DND-41 (cell line): ENCODE data around the gene PCF11.
A peak's percentile ranks its signal among the peaks of the same experiment; 100 is the strongest.

Source experiments
- EZH2 ChIP-seq: IDR thresholded peaks from 3 replicates; pipeline ENCODE4 v1.6.1; 2012; ENCODE audit warnings: borderline replicate concordance, low read depth, mild to moderate bottlenecking, moderate library complexity, low read length, inconsistent platforms; ENCODE audit not compliant: severe bottlenecking
- TF ChIP-seq, protein P1 (sequence below): IDR thresholded peaks from 2 replicates; pipeline ENCODE4 v1.5.1; 2012; ENCODE audit warnings: borderline replicate concordance, low read length, moderate library complexity, mild to moderate bottlenecking; ENCODE audit not compliant: poor library complexity, severe bottlenecking; ENCODE audit errors: extremely low read depth

DNA sequence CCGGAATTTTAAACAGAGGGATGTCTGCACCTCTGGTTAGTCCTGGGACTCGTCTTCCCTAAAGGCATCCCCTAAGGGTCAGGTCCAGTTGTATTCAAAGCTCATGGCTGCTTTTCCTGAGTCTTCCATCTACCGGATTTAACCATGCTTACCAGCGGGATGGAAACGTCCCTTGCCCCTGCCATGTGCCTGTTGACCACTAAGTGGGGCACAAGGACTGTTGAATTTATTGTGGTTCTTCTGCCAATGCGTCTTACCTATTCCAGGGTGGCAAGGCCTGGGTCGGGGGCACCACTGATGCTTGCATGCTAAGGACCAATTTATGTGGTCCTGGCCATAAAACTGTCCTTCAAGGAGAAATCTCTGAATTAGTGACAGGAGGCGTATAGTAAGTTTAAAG is 62.2 kb downstream of the PCF11 start:
- TF ChIP-seq, protein P1, sequence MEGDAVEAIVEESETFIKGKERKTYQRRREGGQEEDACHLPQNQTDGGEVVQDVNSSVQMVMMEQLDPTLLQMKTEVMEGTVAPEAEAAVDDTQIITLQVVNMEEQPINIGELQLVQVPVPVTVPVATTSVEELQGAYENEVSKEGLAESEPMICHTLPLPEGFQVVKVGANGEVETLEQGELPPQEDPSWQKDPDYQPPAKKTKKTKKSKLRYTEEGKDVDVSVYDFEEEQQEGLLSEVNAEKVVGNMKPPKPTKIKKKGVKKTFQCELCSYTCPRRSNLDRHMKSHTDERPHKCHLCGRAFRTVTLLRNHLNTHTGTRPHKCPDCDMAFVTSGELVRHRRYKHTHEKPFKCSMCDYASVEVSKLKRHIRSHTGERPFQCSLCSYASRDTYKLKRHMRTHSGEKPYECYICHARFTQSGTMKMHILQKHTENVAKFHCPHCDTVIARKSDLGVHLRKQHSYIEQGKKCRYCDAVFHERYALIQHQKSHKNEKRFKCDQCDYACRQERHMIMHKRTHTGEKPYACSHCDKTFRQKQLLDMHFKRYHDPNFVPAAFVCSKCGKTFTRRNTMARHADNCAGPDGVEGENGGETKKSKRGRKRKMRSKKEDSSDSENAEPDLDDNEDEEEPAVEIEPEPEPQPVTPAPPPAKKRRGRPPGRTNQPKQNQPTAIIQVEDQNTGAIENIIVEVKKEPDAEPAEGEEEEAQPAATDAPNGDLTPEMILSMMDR, result peak; percentile 41
- no peak for TF ChIP-seq EZH2
